GM19452 (cell line): Measurements from ENCODE around the gene KLHL6.
"Not testable (repeated sequence)": the region's sequence is repeated elsewhere in the genome, so short reads cannot be mapped to it uniquely, and the experiment has no call there.

Experiments used
- ATAC-seq: cut with Tn5 transposase; IDR thresholded peaks from one replicate; pipeline ENCODE4 v1.9.1; 2021; ENCODE audit not compliant: unreplicated experiment

Gene KLHL6

GRCh38 chr3:183533412-183534132, 21.9 kb downstream of the KLHL6 start:
- no peak for ATAC-seq

GRCh38 chr3:183532620-183533411, 22.7 kb downstream of the KLHL6 start:
- ATAC-seq = no peak

GRCh38 chr3:183529717-183530116, 25.8 kb downstream of the KLHL6 start:
- no peak for ATAC-seq

- no peak for ATAC-seq
These were observed 26.3 kb downstream of the KLHL6 start for GRCh38 chr3:183529185-183529584.

- not testable (repeated sequence) for ATAC-seq
These were observed 26.7 kb downstream of the KLHL6 start for GRCh38 chr3:183528758-183529157.

GRCh38 chr3:183527428-183528379, 27.8 kb downstream of the KLHL6 start:
- peak; percentile 83 for ATAC-seq

GRCh38 chr3:183526838-183527427, 28.6 kb downstream of the KLHL6 start:
- ATAC-seq = peak; percentile 32

GRCh38 chr3:183524476-183524875, 31.0 kb downstream of the KLHL6 start:
- ATAC-seq = no peak

- ATAC-seq = not testable (repeated sequence)
These were observed 34.6 kb downstream of the KLHL6 start for GRCh38 chr3:183520741-183521556.

- ATAC-seq = not testable (repeated sequence)
These were observed 35.2 kb downstream of the KLHL6 start for GRCh38 chr3:183520295-183520694.

- ATAC-seq = no peak
These were observed 35.6 kb downstream of the KLHL6 start for GRCh38 chr3:183519891-183520290.

- no peak for ATAC-seq
These were observed 36.8 kb downstream of the KLHL6 start for GRCh38 chr3:183518491-183519251.

- ATAC-seq = no peak
These were observed 37.9 kb downstream of the KLHL6 start for GRCh38 chr3:183517607-183518006.

GRCh38 chr3:183515968-183516851, 39.3 kb downstream of the KLHL6 start:
- peak; percentile 69 for ATAC-seq

GRCh38 chr3:183514021-183514420, 41.5 kb downstream of the KLHL6 start:
- ATAC-seq = no peak

- no peak for ATAC-seq
These were observed 42.3 kb downstream of the KLHL6 start for GRCh38 chr3:183513046-183513706.

GRCh38 chr3:183511286-183512131, 44.0 kb downstream of the KLHL6 start:
- not testable (repeated sequence) for ATAC-seq
